A549 (cell line): Measurements from ENCODE around the gene GALNT14. TPM values are rescaled to one million over a fixed set of nuclear protein-coding genes. Genes with fewer than 3 reads are reported as not detected.

ENCODE experiments used
- ATAC-seq, 2 experiments: fragments of 200-7000 bp in 1 of 2; fragments of >200 bp in 1 of 2; cut with Nextera tagmentation in 1 of 2; cut with Tn5 transposase in 1 of 2; 3 replicates each; pipeline versions ENCODE4 v1.8.0 to v1.9.1; 2018 to 2020; ENCODE audit warnings: mild to moderate bottlenecking in 1 of 2, moderate library complexity in 1 of 2
- CTCF ChIA-PET: fragments of 300-600 bp; sonication (Branson Sonifier 250); formaldehyde crosslinking; extraction: SDS; loops from one replicate; lab custom pipeline; 2021; ENCODE audit warnings: antibody characterized with exemption, inconsistent platforms; lab: Yijun Ruan, JAX
- POLR2A ChIA-PET: fragments of 350-600 bp; formaldehyde crosslinking; extraction: SDS; loops from one replicate; lab custom pipeline; 2021; ENCODE audit warnings: antibody characterized with exemption, inconsistent platforms; lab: Yijun Ruan, JAX
- DNase-seq, 2 experiments: peaks; one replicate each; pipeline versions ENCODE4 v3.0.0 to v3.0.0-alpha.2; 2011 to 2016; ENCODE audit warnings: low read depth in 1 of 2, low spot score in 1 of 2
- FAIRE-seq: peaks from 2 replicates; lab custom pipeline; 2011; peaks lifted over from hg19 to GRCh38; lab: Jason Lieb, UNC
- H3K27ac ChIP-seq, 2 experiments: fragments of >200 bp; sonication (Bioruptor Twin); formaldehyde crosslinking; 3 replicates each; pipeline ENCODE4 v1.5.1; 2016 to 2017
- H3K4me1 ChIP-seq: fragments of >200 bp; sonication (Bioruptor Twin); formaldehyde crosslinking; 3 replicates; pipeline ENCODE4 v1.6.1; 2016
- H3K4me2 ChIP-seq: fragments of >200 bp; sonication (Bioruptor Twin); formaldehyde crosslinking; 3 replicates; pipeline ENCODE4 v1.6.1; 2016
- H3K4me3 ChIP-seq: fragments of >200 bp; sonication (Bioruptor Twin); formaldehyde crosslinking; 3 replicates; pipeline ENCODE4 v1.5.1; 2016
- H3K9me3 ChIP-seq: fragments of >200 bp; sonication (Bioruptor Twin); formaldehyde crosslinking; 3 replicates; pipeline ENCODE4 v1.6.1; 2016
- BHLHE40 ChIP-seq: IDR thresholded peaks from 2 replicates; pipeline ENCODE4 v1.6.1; 2012; ENCODE audit warnings: low read depth, low read length, inconsistent platforms
- CBX2 ChIP-seq: fragments of 200-600 bp; sonication (generic); IDR thresholded peaks from 2 replicates; pipeline ENCODE4 v1.6.1; 2016; ENCODE audit warnings: low read depth, mild to moderate bottlenecking, borderline replicate concordance
- CBX8 ChIP-seq: fragments of 200-600 bp; sonication (generic); IDR thresholded peaks from 2 replicates; pipeline ENCODE4 v1.6.1; 2016
- CHD2 ChIP-seq: fragments of 150-350 bp; IDR thresholded peaks from 2 replicates; pipeline ENCODE4 v1.6.1; 2014; ENCODE audit warnings: low read length; ENCODE audit not compliant: partially characterized antibody
- CHD4 ChIP-seq: fragments of 200-600 bp; sonication (generic); IDR thresholded peaks from 2 replicates; pipeline ENCODE4 v1.6.1; 2016; ENCODE audit warnings: antibody characterized with exemption, mild to moderate bottlenecking, borderline replicate concordance
- EP300 ChIP-seq, 2 experiments: fragments of >200 bp; sonication (Bioruptor Twin); formaldehyde crosslinking; IDR thresholded peaks; 2 replicates in 1 of 2; 3 replicates in 1 of 2; pipeline ENCODE4 v1.6.1; 2016 to 2017
- HMGXB4 ChIP-seq: fragments of 250-450 bp; sonication (Bioruptor Pico); IDR thresholded peaks from 2 replicates; pipeline ENCODE4 v1.5.0; 2021; ENCODE audit warnings: mild to moderate bottlenecking, moderate library complexity, borderline replicate concordance
- HOXA7 ChIP-seq: fragments of 250-450 bp; sonication (Bioruptor Pico); IDR thresholded peaks from 2 replicates; pipeline ENCODE4 v1.5.0; 2020; ENCODE audit warnings: mild to moderate bottlenecking, moderate library complexity
- HOXB13 ChIP-seq: fragments of 250-450 bp; sonication (Bioruptor Pico); IDR thresholded peaks from 2 replicates; pipeline ENCODE4 v1.5.0; 2020; ENCODE audit warnings: low read depth, mild to moderate bottlenecking, moderate library complexity
- JUNB ChIP-seq: fragments of >200 bp; sonication (Bioruptor Twin); formaldehyde crosslinking; IDR thresholded peaks from 2 replicates; pipeline ENCODE4 v1.6.1; 2016
- MAX ChIP-seq: IDR thresholded peaks from 2 replicates; pipeline ENCODE4 v1.6.1; 2012
- NR3C1 ChIP-seq: fragments of >200 bp; sonication (Bioruptor Twin); formaldehyde crosslinking; IDR thresholded peaks from 3 replicates; pipeline ENCODE4 v1.6.1; 2017
- PHF8 ChIP-seq: fragments of 200-600 bp; sonication (generic); IDR thresholded peaks from 2 replicates; pipeline ENCODE4 v1.6.1; 2016; ENCODE audit warnings: low read depth, mild to moderate bottlenecking, antibody characterized with exemption, moderate library complexity, borderline replicate concordance
- RCOR1 ChIP-seq: fragments of 150-350 bp; IDR thresholded peaks from 2 replicates; pipeline ENCODE4 v1.6.1; 2014; ENCODE audit warnings: antibody characterized with exemption, low read length, low read depth
- RNF2 ChIP-seq: fragments of 200-600 bp; sonication (generic); IDR thresholded peaks from 2 replicates; pipeline ENCODE4 v1.6.1; 2016; ENCODE audit warnings: low read depth, mild to moderate bottlenecking, antibody characterized with exemption, moderate library complexity, borderline replicate concordance
- TFCP2L1 ChIP-seq: fragments of 250-450 bp; sonication (Bioruptor Pico); IDR thresholded peaks from 2 replicates; pipeline ENCODE4 v1.5.0; 2021; ENCODE audit warnings: mild to moderate bottlenecking
- ZC3H11A ChIP-seq: fragments of 450-650 bp; IDR thresholded peaks from 2 replicates; pipeline ENCODE4 v1.6.1; 2014; ENCODE audit warnings: antibody characterized with exemption, mild to moderate bottlenecking
- ZNF302 ChIP-seq: fragments of 250-450 bp; sonication (Bioruptor Pico); IDR thresholded peaks from 2 replicates; pipeline ENCODE4 v1.9.0; 2021; ENCODE audit warnings: inconsistent platforms, mild to moderate bottlenecking, moderate library complexity
- WGBS: methylation state at CpG from one replicate; pipeline ENCODE4 v1.1.6; 2017; ENCODE audit errors: missing lambda C conversion rate; 5-methylcytosine and 5-hydroxymethylcytosine counted together
- polyA plus RNA-seq, 4 experiments: library from polyadenylated mRNA; depleted of rRNA in 3 of 4; stranded (reverse); fragments of >200 nt; fragmentation: RNase III in 1 of 4; extraction: RNeasy Plus Mini Kit Qiagen cat#74134 plus additional on column Dnase treatment in 1 of 4; gene quantifications; 2 replicates in 3 of 4; 3 replicates in 1 of 4; pipeline ENCODE4 v1.2.3, GENCODE V29; 2011 to 2017
- TF ChIP-seq, protein P1 (sequence below): fragments of 250-450 bp; sonication (Bioruptor Pico); IDR thresholded peaks from 2 replicates; pipeline ENCODE4 v1.5.0; 2020; ENCODE audit warnings: low read depth, mild to moderate bottlenecking, moderate library complexity
- TF ChIP-seq, protein P2 (sequence below): IDR thresholded peaks from 2 replicates; pipeline ENCODE4 v1.6.1; 2012; ENCODE audit warnings: low read depth, borderline replicate concordance

GALNT14 gene
- polyA plus RNA-seq, 2 of the 4 experiments (the other 2 are of a cell fraction) = 34.4 to 38.3 TPM

- Histone ChIP-seq H3K27ac (no peak overlapping the region), H3K4me1 (peaks cover under 1% of the 10 kb centered on the region; the same call in 2 of the 3 replicates), H3K4me2 (no peak overlapping the region), H3K9me3 (no peaks in the 10 kb centered on the region), H3K4me3 (no peak overlapping the region)
- ATAC-seq (no peak), DNase-seq (no peak), FAIRE-seq (no peak)
- 72% methylated on average over 6 of the region's 6 CpGs for WGBS
- POLR2A ChIA-PET = no interaction called here
- CTCF ChIA-PET = interaction anchor here (1.0 to 1.1 kb wide), 2 partner anchors 10 to 81 kb away, joined by 3 to 6 read pairs; no protein-coding TSS in a partner anchor
- TF ChIP-seq CHD4 (no peak), PHF8 (no peak), MAX (no peak), JUNB (no peak), BHLHE40 (no peak), CBX8 (no peak), CBX2 (no peak), CHD2 (no peak), HMGXB4 (no peak), HOXA7 (no peak), RNF2 (no peak), TFCP2L1 (CRISPR knock-in tag) (no peak), EP300 (IDR thresholded peaks at IDR 0.05) (no peak), ZNF302 (CRISPR knock-in tag) (no peak)
- TF ChIP-seq, protein P1, sequence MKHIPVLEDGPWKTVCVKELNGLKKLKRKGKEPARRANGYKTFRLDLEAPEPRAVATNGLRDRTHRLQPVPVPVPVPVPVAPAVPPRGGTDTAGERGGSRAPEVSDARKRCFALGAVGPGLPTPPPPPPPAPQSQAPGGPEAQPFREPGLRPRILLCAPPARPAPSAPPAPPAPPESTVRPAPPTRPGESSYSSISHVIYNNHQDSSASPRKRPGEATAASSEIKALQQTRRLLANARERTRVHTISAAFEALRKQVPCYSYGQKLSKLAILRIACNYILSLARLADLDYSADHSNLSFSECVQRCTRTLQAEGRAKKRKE = no peak
These were observed 49.6 kb downstream of the GALNT14 start for GRCh38 chr2:31088504-31089195.

- FAIRE-seq (no peak), ATAC-seq (no peak), DNase-seq (no peak)
- TF ChIP-seq CBX2 (no peak), RNF2 (no peak), NR3C1 (no peak)
- Histone ChIP-seq H3K4me2 (no peak overlapping the region), H3K4me1 (peaks cover 13% of the 10 kb centered on the region), H3K9me3 (no peaks in the 10 kb centered on the region), H3K4me3 (no peak overlapping the region), H3K27ac (no peak overlapping the region)
- ChIA-PET POLR2A (no interaction called here), CTCF (no interaction called here)
- WGBS = 78% methylated on average over 3 of the region's 3 CpGs
These were observed 50.7 kb downstream of the GALNT14 start for GRCh38 chr2:31087491-31087890.

DNA sequence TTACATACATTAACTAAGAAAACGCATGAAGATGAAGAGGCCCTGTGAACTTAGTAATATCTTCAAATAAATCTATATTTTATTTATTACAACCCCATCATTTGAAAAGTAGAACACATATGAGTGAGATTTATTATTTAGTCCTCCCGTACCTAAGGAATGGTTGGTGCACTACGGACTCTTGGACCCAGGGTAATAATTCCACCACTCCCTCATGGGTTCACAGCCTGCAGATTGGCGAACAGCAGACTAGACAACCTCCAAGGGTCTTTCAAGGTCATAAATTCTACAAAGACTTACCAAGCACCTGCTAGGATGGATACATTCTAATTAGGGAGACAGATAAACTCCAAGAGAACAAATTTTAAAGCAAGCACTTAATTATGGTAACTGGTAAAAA lies 51.6 kb downstream of the GALNT14 start:
- ATAC-seq (no peak), FAIRE-seq (no peak)
- no peaks in the 10 kb centered on the region for H3K9me3 ChIP-seq
- CTCF ChIA-PET = no interaction called here
- WGBS = 84% methylated on average over 4 of the region's 4 CpGs
- POLR2A ChIA-PET = no interaction called here
- H3K4me2 ChIP-seq = no peak overlapping the region
- H3K4me1 ChIP-seq = peaks cover 22% of the 10 kb centered on the region
- TF ChIP-seq HOXB13 (CRISPR knock-in tag) (no peak), RCOR1 (no peak), ZC3H11A (no peak)
- TF ChIP-seq, protein P2, sequence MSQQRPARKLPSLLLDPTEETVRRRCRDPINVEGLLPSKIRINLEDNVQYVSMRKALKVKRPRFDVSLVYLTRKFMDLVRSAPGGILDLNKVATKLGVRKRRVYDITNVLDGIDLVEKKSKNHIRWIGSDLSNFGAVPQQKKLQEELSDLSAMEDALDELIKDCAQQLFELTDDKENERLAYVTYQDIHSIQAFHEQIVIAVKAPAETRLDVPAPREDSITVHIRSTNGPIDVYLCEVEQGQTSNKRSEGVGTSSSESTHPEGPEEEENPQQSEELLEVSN = no peak
- TF ChIP-seq, all 56 proteins: peak for 0
- Histone ChIP-seq H3K4me3 (no peak overlapping the region), H3K27ac (no peak overlapping the region)
- no peak for DNase-seq
